C4-2B (cell line): Measurements from ENCODE around the gene USP35.
A peak's percentile ranks its signal among the peaks of the same experiment; 100 is the strongest.

Source experiments
- CTCF ChIP-seq: fragments of 450-650 bp; conservative IDR thresholded peaks from 2 replicates; pipeline ENCODE4 v1.5.1; 2017; ENCODE audit warnings: mild to moderate bottlenecking
- ZFX ChIP-seq: fragments of 450-650 bp; IDR thresholded peaks from 2 replicates; pipeline ENCODE4 v1.6.1; 2017

GRCh38 chr11:78259777-78260487, 71.2 kb downstream of the USP35 start:
- peak; percentile 9; the same call in 1 of the 2 replicates for TF ChIP-seq CTCF
- no peak for TF ChIP-seq ZFX
